Right cardiac atrium (tissue), 5 donors: ENCODE results near the gene CAMK2N2. TPM values are rescaled to one million over a fixed set of nuclear protein-coding genes. Genes with fewer than 3 reads are reported as not detected.
A peak's percentile ranks its signal among the peaks of the same experiment; 100 is the strongest.

Source experiments
- ATAC-seq, 2 donors: fragments of 200-7000 bp; cut with Tn5 transposase; one replicate each; pipeline versions ENCODE4 v1.8.0 to v1.9.1; 2020; ENCODE audit warnings: moderate library complexity in 2 of 2, mild to moderate bottlenecking in 1 of 2
- DNase-seq, 3 donors: peaks; one replicate each; pipeline ENCODE4 v3.0.0-alpha.2; 2020
- H3K27ac ChIP-seq: one replicate; pipeline ENCODE4 v1.5.1; 2013; ENCODE audit warnings: mild to moderate bottlenecking, low read length, control low read depth, moderate library complexity
- H3K27me3 ChIP-seq: one replicate; pipeline ENCODE4 v1.6.1; 2013; ENCODE audit not compliant: control insufficient read depth, insufficient read depth
- H3K4me1 ChIP-seq: one replicate; pipeline ENCODE4 v1.6.1; 2013; ENCODE audit warnings: low read length; ENCODE audit not compliant: control insufficient read depth, insufficient read depth
- H3K4me3 ChIP-seq: one replicate; pipeline ENCODE4 v1.5.1; 2013; ENCODE audit warnings: low read length, control low read depth
- H3K9me3 ChIP-seq: one replicate; pipeline ENCODE4 v1.6.1; 2013; ENCODE audit warnings: low read length; ENCODE audit not compliant: control insufficient read depth
- WGBS: extraction: QIAGEN DNeasy Blood & Tissue Kit; methylation state at CpG from one replicate; pipeline ENCODE4 v1.1.7; 2013; 5-methylcytosine and 5-hydroxymethylcytosine counted together
- intact Hi-C, 4 donors: fragments of 100-400 bp; cut with DNase I; formaldehyde crosslinking; loops; one replicate each; pipeline versions ENCODE4 v1.11.0 to v1.14.0; 2022 to 2023
- long read RNA-seq, 4 donors: library from polyadenylated mRNA; unstranded; transcript quantifications; one replicate each; pipeline ENCODE4 v2.0.0, GENCODE V29; 2020 to 2021
- polyA plus RNA-seq: library from polyadenylated mRNA; stranded (reverse); fragments of 200-250 nt; gene quantifications from one replicate; pipeline ENCODE4 v1.2.3, GENCODE V29; 2013
- total RNA-seq, 4 donors: library from RNA; stranded (reverse); fragmentation: NEBNext Ultra II Directional; extraction: Animal tissue kit (Norgen Biotek cat#: 25700); gene quantifications; one replicate each; pipeline ENCODE4 v1.2.1, GENCODE V29; 2021
- donor health status: healthy with polysubstance abuse.
- donor health status: DM: no; HTN: yes; CAD: no.
- donor health status: DM: no; HTN: no; CAD: no.
- donor health status: DM: no; HTN: yes; CAD: no; lungs with severe emphysema.
- donor health status: DM: yes; HTN: yes; CAD: no.

CAMK2N2 gene
- total RNA-seq (under 1 TPM in 1 of 4 donors, not detected in 3; 0.50 TPM), polyA plus RNA-seq (0.07 TPM)
- long read RNA-seq, donor 1, result 0 reads
- long read RNA-seq, donor 2, result 0 reads
- long read RNA-seq, donor 3, result 0 reads
- long read RNA-seq, donor 4, result 0 reads

DNA sequence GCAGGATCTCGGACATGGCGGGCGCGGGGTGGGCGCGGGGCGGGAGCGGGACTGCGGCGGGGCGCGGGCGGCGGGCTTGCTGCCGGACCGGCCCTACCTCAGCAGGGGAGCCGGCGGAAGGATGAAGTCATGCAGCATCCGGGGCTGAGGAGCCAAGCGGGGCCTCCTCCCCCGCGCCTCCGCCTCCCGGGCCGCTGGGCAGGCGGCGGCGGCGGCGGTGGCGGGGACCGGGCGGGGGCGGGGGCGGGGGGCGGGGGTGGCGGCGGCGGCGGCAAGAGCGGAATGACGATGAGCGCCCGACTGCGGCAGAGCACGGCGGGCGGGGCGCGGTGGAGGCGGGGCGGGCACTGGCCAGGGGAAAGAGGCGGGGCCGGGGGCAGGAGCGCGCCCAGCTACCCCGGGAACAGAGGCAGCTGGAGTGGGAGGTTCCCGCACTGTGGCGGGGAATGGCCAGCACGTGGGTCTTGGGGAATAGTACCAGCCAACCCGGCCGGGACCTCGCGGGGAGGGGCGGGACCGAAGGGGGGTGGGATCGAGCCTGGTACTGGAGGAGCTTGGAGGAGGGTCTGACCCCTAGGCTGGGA is at the start of gene CAMK2N2:
Gene CAMK2N2 (minus strand): TSS at position 284 of the 584 bp plus-strand sequence. CDS start 268 bp downstream, at position 16.
- no peaks in the 10 kb centered on the region for H3K9me3 ChIP-seq
- H3K4me1 ChIP-seq, result peaks cover 3% of the 10 kb centered on the region
- no peak within 1 kb of the TSS for H3K27ac ChIP-seq
- H3K4me3 ChIP-seq, result peak within 1 kb of the TSS; percentile 65
- under 1% methylated on average over 60 of the region's 67 CpGs for WGBS
- intact Hi-C loops, result no loop called here
- DNase-seq, result peak; percentile 59 to 81 (median 79)
- no peaks in the 10 kb centered on the region for H3K27me3 ChIP-seq
- ATAC-seq, result peak; percentile 73 to 75

DNA sequence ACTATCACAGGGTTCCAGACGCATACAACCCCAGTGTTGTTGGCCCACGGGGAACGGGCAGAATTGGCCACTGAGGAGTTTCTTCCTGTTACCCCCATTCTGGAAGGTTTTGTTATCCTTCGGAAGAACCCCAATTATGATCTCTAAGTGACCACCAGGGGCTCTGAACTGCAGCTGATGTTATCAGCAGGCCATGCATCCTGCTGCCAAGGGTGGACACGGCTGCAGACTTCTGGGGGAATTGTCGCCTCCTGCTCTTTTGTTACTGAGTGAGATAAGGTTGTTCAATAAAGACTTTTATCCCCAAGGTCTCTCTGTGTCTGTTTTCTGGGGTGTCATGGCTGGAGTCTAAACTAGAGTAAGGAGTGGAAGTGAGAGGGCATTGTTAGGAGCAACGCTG is 47.4 kb upstream of the CAMK2N2 start:
- Histone ChIP-seq H3K4me1 (no peaks in the 10 kb centered on the region), H3K27me3 (no peaks in the 10 kb centered on the region), H3K27ac (no peak overlapping the region), H3K9me3 (no peaks in the 10 kb centered on the region), H3K4me3 (no peak overlapping the region)
- no peak for ATAC-seq
- no peak for DNase-seq
- intact Hi-C loops, result no loop called here
- WGBS, result 60% methylated on average over 7 of the region's 7 CpGs

DNA sequence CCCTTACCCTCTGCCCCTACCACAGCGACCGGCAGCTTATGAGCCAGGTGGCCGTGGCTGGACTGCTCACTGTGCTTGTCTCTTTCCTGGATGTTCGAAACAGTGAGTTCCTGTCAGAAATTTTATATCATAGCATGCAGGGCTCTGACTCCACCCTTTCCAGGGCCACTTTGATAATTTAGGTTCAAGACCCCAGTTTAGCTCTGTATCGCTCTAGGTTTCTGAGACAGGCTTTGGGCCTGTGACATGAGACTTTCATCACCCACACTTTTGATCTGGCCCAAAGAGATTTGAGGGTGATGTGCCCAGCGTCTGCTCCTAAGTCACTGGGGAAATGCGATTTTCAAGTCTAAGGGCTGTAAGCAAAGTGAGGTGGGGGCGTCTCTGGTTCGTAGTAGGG is 46.6 kb upstream of the CAMK2N2 start:
- H3K27me3 ChIP-seq, result no peaks in the 10 kb centered on the region
- no peaks in the 10 kb centered on the region for H3K4me1 ChIP-seq
- ATAC-seq (no peak), DNase-seq (peak in 1 of 3 donors; percentile 3)
- no peaks in the 10 kb centered on the region for H3K9me3 ChIP-seq
- H3K27ac ChIP-seq, result no peak overlapping the region
- 94% methylated on average over 9 of the region's 9 CpGs for WGBS
- intact Hi-C loops, result no loop called here
- no peak overlapping the region for H3K4me3 ChIP-seq

DNA sequence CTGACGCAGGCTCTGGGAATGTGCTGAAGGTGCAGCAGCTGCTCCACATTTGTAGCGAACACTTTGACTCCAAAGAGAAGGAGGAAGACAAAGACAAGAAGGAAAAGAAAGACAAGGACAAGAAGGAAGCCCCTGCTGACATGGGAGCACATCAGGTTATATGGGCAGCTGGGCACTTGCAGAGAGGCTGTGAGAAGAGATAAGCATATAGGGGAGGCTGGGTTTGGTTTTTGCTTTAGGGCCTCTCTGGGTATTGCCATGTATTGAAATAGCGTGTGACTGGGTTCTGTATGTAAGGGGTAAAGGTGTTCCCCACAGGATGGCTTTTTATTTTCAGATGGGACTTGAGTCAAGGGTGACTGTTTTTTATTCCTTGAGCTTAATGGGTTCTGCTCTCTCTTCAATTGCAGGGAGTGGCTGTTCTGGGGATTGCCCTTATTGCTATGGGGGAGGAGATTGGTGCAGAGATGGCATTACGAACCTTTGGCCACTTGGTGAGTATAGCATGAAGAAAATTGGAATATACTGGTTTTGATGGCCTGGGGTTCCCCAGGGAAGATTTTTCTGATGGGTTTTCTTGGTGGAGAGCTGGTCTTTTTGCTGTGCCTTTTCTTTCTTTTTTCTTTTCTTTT is 45.1 kb upstream of the CAMK2N2 start:
- intact Hi-C loops, result no loop called here

DNA sequence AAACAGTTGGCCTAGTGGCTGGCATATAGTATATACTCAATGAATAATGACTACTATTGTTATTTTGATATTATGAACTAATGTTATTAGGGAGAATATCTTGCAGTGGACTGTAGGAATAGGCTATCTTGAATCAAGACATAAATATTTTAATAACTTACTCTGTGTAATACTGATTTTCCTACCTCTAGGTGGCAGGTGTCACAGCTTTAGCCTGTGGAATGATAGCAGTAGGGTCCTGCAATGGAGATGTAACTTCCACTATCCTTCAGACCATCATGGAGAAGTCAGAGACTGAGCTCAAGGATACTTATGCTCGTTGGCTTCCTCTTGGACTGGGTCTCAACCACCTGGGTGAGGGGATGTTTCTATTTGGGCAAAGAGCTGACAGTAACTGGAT is 44.2 kb upstream of the CAMK2N2 start:
- WGBS, result 55% methylated on average over 1 of the region's 1 CpG
- Histone ChIP-seq H3K4me1 (no peaks in the 10 kb centered on the region), H3K4me3 (no peak overlapping the region), H3K27ac (no peak overlapping the region), H3K27me3 (no peaks in the 10 kb centered on the region), H3K9me3 (no peaks in the 10 kb centered on the region)
- intact Hi-C loops, result no loop called here
- ATAC-seq (no peak), DNase-seq (no peak)

More for the DNA sequence above, 45.1 kb upstream of the CAMK2N2 start:
- H3K9me3 ChIP-seq, result no peaks in the 10 kb centered on the region
- H3K27ac ChIP-seq, result no peak overlapping the region
- no peak overlapping the region for H3K4me3 ChIP-seq
- H3K27me3 ChIP-seq, result no peaks in the 10 kb centered on the region
- 90% methylated on average over 4 of the region's 4 CpGs for WGBS
- no peaks in the 10 kb centered on the region for H3K4me1 ChIP-seq
- no peak for ATAC-seq
- no peak for DNase-seq

DNA sequence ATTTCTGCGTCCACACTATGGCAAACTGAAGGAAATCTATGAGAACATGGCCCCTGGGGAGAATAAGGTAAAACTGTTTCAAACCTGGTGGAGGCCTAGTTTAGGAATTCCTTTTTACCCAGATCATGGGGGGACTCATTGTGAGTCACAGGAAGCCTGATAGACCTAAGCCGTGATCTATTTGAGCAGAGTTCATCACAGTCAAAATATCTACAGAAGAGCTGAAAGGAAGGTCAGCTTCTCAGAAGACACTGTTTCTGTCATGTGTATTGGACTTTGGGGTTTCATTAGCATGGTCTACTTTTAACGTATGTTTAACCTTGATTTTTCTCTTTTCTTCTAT is 39.0 kb upstream of the CAMK2N2 start:
- H3K4me3 ChIP-seq, result peak overlapping the region; percentile 78

DNA sequence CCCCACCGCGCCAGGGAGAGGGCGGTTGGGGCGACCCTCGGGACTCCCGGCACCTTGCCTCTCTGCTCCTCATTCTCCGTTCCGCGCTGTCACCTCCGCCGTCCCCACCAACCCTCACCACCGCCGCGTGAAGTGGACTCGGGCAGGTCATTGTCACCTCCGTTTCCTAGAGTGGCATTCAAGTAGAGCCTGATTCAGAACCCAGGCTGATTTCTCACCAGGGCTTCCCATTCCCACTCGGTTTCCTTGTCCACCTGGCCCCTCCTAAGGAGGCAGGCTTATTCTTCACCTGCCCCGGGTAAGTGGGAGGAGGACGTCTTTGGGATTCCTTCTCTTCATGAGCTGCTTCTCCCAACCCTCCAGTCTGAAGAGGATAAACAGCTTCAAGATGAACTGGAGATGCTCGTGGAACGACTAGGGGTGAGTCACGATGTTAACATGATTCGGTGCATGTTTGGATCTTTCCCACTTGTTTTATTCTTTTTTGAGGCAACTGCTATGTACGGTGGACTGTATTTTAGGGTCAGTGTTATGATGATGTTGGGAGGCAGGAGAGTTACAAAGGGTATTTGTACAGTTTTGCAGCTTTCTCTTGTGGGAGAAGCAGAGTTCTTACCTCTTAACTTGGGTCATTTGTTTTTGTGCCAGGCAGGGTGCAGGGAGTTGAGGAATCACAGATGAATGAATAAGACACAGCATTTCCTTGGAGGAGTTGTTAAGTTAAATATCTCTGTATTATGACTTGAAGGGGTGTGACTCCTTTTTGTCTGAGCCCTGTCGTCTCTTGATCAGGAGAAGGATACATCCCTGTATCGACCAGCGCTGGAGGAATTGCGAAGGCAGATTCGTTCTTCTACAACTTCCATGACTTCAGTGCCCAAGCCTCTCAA is 38.4 kb upstream of the CAMK2N2 start:
- Histone ChIP-seq H3K27me3 (no peaks in the 10 kb centered on the region), H3K27ac (peak overlapping the region; percentile 4), H3K4me1 (peaks cover 3% of the 10 kb centered on the region), H3K4me3 (peak overlapping the region; percentile 78), H3K9me3 (no peaks in the 10 kb centered on the region)
- ATAC-seq, result no peak
- no peak for DNase-seq
- intact Hi-C loops, result loop anchor here in 2 of 4 donors (10.0 kb wide), 2 partner anchors 75 to 115 kb away; partner anchors contain the start of genes ABCF3 (in 1 of the 2) and VWA5B2 (in 1 of the 2)
- 16% methylated on average over 29 of the region's 29 CpGs for WGBS

More for the DNA sequence above, 39.0 kb upstream of the CAMK2N2 start:
- Histone ChIP-seq H3K27ac (no peak overlapping the region), H3K27me3 (no peaks in the 10 kb centered on the region), H3K4me1 (peaks cover 3% of the 10 kb centered on the region), H3K9me3 (no peaks in the 10 kb centered on the region)
- WGBS, result 71% methylated on average over 3 of the region's 3 CpGs
- ATAC-seq (no peak), DNase-seq (no peak)
- intact Hi-C loops, result no loop called here

DNA sequence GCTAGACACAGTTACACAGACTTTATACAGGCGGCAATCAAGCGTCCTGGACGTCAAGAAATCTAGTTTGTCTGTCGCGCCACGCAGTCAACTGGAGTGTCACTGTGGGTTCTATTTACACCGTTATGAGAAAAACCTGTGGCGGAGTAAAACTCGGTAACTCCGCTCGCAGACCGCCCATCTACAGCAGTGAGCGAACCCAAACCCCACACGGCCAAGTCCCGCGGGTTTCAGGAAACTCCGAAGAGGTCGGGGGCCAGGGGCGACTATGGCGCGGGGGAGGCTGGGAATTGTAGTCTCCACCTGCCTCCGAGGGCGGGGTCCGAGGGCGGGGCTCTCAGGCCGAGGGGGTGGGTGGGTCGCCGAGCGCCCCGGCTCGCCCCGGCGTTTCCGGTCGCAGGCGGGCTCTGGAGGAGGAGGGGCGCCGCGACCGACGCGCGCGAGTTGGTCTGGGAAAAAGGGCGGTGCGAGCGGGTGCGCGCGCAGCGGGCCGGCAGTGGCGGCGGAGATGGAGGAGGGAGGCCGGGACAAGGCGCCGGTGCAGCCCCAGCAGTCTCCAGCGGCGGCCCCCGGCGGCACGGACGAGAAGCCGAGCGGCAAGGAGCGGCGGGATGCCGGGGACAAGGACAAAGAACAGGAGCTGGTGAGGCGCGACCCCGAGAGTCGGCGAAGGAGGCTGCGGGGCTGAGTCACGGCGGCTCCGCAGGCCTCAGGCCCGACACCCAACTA is 37.6 kb upstream of the CAMK2N2 start, which contains the start of gene PSMD2:
Gene PSMD2 (plus strand): TSS at position 483 of the 729 bp plus-strand sequence. CDS start 26 bp downstream, at position 509.
- peak; percentile 99 for ATAC-seq
- intact Hi-C loops, result loop anchor here in 2 of 4 donors (10.0 kb wide), 2 partner anchors 74 to 114 kb away; partner anchors contain the start of genes ABCF3 (in 1 of the 2) and VWA5B2 (in 1 of the 2)
- peak within 1 kb of the TSS; percentile 89 for H3K4me3 ChIP-seq

DNA sequence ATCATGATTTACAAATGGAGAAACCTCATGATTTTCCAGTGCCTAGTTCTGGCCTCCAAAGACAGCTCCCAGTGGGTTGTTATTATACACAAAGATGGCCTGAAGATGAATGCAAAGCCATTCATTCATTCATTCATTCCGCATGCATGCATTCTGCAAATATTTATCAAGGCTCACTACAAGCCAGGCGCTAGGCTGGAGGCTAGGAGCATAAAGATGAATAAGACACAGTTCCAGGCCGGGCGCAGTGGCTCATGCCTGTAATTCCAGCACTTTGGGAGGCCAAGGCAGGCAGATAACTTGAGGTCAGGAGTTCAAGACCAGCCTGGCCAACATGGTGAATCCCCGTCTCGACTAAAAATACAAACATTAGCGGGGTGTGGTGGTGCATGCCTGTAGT is 35.3 kb upstream of the CAMK2N2 start:
- Histone ChIP-seq H3K27ac (no peak overlapping the region), H3K27me3 (no peaks in the 10 kb centered on the region), H3K4me1 (peaks cover 3% of the 10 kb centered on the region), H3K9me3 (no peaks in the 10 kb centered on the region), H3K4me3 (no peak overlapping the region)
- intact Hi-C loops, result loop anchor here in 2 of 4 donors (10.0 kb wide), 2 partner anchors 72 to 112 kb away; partner anchors contain the start of genes ABCF3 (in 1 of the 2) and VWA5B2 (in 1 of the 2)
- 77% methylated on average over 7 of the region's 7 CpGs for WGBS
- no peak for DNase-seq
- no peak for ATAC-seq

More for the DNA sequence above, 37.6 kb upstream of the CAMK2N2 start, which contains the start of gene PSMD2:
- H3K9me3 ChIP-seq, result no peaks in the 10 kb centered on the region
- H3K4me1 ChIP-seq, result peaks cover 3% of the 10 kb centered on the region
- WGBS, result under 1% methylated on average over 78 of the region's 78 CpGs
- DNase-seq, result peak; percentile 98 to 99 (median 99)
- H3K27ac ChIP-seq, result peak within 1 kb of the TSS; percentile 89
- H3K27me3 ChIP-seq, result no peaks in the 10 kb centered on the region

DNA sequence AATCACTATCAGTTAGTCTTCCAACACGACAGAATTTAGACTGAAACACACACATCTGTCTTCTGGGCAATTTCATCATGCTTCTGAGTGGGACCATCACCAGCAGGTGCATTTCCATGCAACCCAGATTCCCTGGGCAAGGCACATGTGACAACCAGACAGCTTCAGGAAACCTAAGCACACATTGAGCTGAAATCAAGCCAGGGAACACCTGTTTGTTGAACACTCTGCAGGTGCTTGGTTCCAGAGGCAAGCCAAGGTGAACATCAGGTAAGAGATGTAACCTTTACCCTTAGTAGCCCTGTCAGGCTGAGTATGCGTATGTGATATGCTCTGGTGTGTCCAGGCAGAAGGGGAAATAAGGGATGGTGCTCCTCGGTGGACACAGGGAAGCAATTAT is 34.4 kb upstream of the CAMK2N2 start:
- intact Hi-C loops, result loop anchor here in 2 of 4 donors (10.0 kb wide), 2 partner anchors 71 to 111 kb away; partner anchors contain the start of genes ABCF3 (in 1 of the 2) and VWA5B2 (in 1 of the 2)
- 59% methylated on average over 3 of the region's 3 CpGs for WGBS
- DNase-seq, result no peak
- peaks cover 3% of the 10 kb centered on the region for H3K4me1 ChIP-seq
- no peak for ATAC-seq
- no peaks in the 10 kb centered on the region for H3K27me3 ChIP-seq
- H3K27ac ChIP-seq, result no peak overlapping the region
- H3K9me3 ChIP-seq, result no peaks in the 10 kb centered on the region
- H3K4me3 ChIP-seq, result no peak overlapping the region
